D341Med (cell line): ENCODE data around the gene DAPK1.

Source experiments
- DNase-seq: peaks from one replicate; pipeline ENCODE4 v3.0.0; 2012; ENCODE audit warnings: low spot score

DAPK1 gene

GRCh38 chr9:87497604-87498045, at the start of gene DAPK1:
DAPK1 (plus strand) TSS chr9:87497867; CDS start chr9:87499078, 1,211 bp downstream.
- peak; percentile 27 for DNase-seq

GRCh38 chr9:87451149-87451548, 46.5 kb upstream of the DAPK1 start:
- no peak for DNase-seq

GRCh38 chr9:87455407-87455806, 42.3 kb upstream of the DAPK1 start:
- DNase-seq, result no peak

GRCh38 chr9:87461256-87461655, 36.4 kb upstream of the DAPK1 start:
- DNase-seq, result no peak

- no peak for DNase-seq
Measured at GRCh38 chr9:87464110-87464991, 33.3 kb upstream of the DAPK1 start.

- no peak for DNase-seq
Measured at GRCh38 chr9:87464992-87465378, 32.7 kb upstream of the DAPK1 start.

- DNase-seq, result no peak
Measured at GRCh38 chr9:87465816-87466215, 31.9 kb upstream of the DAPK1 start.

DNA sequence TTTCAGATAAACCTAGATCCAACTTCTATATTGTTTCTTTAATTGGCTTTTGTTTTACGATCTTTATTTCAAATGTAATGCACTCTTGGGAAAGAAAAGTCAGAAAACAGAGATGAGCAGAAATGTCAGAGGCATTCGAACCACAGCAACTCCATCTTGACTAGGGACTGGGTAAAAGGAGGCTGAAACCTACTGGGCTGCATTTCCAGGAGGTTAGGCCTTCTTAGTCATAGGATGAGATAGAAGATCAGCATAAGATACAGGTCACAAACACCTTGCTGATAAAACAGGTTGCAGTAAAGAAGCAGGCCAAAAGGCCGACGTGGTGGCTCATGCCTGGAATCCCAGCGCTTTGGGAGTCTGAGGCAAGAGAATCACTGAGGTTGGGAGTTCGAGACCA, 30.5 kb upstream of the DAPK1 start:
- no peak for DNase-seq

DNA sequence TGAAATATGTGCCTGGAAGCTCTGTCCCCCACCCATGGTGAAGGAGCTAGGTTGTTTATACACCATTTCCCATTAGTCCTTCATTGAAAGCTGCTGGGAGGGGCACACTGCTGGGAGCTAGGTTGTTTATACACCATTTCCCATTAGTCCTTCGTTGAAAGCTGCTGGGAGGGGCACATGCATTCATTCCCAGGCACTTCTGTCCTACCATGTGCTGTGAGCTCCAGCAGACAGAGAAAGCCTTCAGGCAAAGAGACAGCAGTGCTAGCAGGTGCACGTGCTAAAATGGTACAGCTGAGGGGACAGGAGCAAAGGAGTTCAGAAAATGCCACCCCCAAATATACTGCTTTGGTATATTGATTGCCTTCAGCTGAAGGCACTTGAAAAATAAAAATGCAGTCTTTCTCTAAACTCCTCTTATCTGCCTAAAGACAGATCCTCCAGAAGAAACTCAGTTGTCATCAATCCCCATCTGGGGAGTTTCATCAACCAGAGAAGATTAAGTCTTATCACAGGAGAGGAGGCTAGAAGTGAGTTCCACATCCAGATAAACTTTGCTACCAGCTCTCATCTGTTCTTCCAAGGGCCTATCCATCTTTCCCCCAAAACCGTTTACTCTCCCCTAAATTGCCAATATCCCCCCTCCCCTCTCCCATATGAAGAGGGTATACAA, 27.7 kb upstream of the DAPK1 start:
- DNase-seq, result no peak

DNA sequence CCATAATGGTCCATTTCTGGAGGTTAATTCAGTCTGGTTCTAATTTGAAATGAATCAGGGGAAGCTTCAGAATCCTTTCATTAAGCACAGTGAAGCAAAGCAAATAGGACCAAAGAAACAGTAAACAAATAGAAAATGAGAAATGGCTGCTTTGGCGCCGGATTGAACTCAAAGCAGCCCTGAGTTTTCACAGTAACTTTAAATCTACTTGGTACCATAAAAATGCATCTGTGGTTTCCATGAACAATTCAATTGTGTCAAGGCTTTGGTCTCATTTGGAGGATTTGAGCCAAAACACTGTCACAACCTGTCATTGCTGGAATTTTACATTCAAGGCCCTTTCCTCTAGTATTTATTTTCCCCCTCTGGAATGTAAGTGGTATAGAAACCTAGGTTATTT, 25.9 kb upstream of the DAPK1 start:
- DNase-seq, result no peak

- DNase-seq, result no peak
Measured at GRCh38 chr9:87475463-87475862, 22.2 kb upstream of the DAPK1 start.

GRCh38 chr9:87478226-87478992, 19.3 kb upstream of the DAPK1 start:
- no peak for DNase-seq

DNA sequence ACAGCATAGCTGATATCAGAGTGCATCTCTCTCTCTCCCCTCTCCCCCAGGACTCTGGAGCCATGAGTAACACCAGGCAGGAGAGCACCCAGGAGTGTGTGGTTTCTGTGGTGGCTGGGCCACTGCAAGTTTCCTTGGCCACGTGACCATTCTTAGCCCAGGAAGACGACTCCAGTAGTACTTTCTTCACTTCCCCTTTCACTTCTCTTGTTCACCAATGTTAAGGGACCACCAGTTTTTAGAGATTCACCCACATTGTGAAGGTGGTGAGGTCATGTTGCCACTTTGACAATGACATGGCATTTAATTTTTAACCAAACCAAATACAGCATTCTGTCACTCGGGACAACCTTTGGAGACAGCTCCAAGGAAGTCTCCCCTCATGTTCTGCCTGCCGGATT, 17.9 kb upstream of the DAPK1 start:
- DNase-seq, result no peak

DNA sequence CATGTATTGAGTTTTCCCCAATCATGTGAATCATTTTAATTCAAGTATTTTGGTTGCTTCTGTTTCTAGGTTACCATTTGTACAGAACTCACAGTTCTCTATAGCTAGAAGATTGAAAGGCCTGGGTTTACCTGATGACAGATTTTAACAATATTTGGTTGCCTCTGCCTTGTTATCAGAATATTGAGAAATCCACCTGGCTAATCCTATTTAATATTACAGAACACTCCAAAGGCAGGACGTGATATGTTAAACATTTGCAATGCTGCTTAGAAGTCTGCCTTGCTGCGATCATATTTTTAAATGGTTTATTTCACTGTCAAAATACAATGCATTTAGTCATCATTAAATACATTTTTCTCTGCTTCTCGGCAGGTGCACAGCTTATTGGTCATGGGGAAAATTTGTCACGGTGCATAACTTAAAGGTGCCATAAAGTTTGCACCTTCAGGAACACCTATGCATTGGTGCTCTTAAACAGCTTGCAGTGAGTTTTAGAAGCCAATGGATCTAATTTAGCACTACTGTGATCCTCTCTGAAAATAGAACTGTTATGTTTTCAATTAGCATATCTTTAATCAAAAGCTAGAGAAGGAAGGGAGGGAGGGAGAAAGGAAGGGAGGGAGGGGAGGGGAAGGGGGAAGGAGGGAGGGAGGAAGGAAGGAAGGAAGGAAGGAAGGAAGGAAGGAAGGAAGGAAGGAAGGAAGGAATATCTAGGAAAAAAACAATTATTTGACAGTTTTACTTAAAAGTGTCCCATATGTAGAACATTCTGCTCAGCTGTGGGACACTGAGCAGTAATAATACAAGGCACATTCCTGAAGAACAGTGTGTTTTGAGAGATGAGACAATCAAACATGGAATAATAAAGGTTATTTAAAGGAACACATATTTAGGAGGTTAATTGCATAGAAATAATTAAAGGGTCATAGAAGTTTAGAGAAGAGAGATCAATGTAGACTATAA, 15.5 kb upstream of the DAPK1 start:
- no peak for DNase-seq

DNA sequence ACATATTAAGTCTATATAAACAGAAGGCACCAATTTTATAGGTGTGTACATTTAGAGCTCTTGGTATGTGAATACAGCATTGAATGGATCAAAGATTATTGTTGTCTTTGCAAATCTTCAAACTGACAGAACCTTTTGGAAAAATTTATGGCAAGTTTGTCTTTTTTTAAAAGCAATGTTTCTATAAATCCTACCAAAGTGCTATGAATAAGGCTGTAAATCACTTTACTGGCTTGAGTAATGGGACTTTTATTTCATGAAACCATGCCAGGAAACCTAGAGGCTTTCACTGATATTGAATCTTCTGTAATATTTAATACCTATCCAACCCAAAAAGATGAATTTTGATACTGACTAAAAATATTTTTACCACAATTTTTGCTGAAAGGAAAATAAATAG, 7.4 kb upstream of the DAPK1 start:
- DNase-seq, result no peak

DNA sequence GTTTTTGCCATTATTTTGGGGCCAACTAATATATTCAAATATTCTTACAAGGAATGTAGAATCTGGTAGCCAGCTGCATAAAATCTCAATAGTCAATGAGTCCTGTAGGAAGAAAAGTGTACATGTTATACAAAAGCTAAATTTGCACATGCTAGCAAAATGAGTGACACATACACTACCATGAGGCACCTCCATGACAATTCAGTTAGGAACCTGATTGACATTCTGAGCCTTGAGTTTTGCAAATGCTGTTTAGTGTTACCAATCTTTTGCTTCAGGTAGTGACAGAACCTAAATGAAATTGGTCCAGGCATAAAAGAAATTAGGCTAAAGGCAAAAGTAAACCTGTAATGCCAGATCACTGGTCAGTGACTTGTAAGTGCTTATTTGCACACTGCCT, 6.8 kb upstream of the DAPK1 start:
- no peak for DNase-seq

- no peak for DNase-seq
Measured at GRCh38 chr9:87491523-87491922, 6.1 kb upstream of the DAPK1 start.

- no peak for DNase-seq
Measured at GRCh38 chr9:87492642-87493041, 5.0 kb upstream of the DAPK1 start.

DNA sequence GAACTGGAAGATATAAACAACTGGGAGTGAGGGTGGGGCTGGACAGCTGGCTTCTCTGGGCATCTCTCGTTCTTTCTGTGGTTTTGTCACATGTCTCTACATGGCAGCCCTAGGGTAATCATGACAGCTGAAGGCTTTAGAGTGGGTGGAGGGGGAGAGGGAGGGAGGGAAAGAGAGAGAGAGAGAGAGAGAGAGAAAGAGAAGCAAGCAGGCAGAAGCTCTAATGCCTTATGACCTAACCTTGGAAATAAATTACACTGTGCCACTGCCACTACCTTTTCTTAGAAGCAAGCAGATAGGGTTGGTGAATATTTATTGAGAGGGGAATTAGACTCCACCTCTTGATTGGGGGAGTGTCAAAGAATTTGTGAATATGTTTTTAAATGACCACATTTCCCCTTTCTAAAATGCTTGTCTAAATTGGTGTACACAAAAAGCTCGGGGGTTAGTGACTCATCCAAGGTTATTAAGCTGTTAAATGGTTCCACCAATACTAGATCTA, 2.6 kb upstream of the DAPK1 start:
- DNase-seq, result no peak

DNA sequence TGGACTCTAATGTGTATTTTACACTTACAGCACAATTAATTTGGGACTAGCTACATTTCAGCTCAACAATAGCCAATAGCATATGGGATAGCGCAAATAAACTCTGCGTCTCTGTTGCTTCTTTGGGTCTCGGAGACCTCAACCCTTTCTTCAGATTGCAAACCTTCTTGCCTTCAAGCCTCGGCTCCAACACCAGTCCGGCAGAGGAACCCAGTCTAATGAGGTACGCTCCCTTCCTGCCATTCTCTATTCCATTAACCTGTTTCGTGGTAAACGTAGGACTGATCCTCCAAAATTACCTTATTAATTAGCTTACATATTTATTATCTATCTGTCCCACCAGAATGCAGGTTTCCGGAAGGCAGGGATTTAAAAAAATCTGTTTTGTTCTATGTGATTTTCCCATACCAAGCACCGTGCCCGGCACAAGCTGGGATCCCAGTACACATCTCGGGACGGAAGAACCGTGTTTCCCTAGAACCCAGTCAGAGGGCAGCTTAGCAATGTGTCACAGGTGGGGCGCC, 525 bp upstream of the DAPK1 start:
- no peak for DNase-seq
